Trophoblast cell (in vitro differentiated cells and primary cell): ENCODE data around the gene CCDC83.
A peak's percentile ranks its signal among the peaks of the same experiment; 100 is the strongest.

Experiments
- DNase-seq, 2 donors: peaks; one replicate each; pipeline ENCODE4 v3.0.0-alpha.2; 2016
- H2AFZ ChIP-seq: 2 replicates; pipeline ENCODE4 v1.6.1; 2013; ENCODE audit warnings: low read length, moderate library complexity, mild to moderate bottlenecking; ENCODE audit not compliant: insufficient read depth, poor library complexity
- H2AK5ac ChIP-seq: 2 replicates; pipeline ENCODE4 v1.6.1; 2013; ENCODE audit warnings: mild to moderate bottlenecking, low read length
- H2BK120ac ChIP-seq: 2 replicates; pipeline ENCODE4 v1.6.1; 2013; ENCODE audit warnings: low read length, mild to moderate bottlenecking, moderate library complexity; ENCODE audit not compliant: insufficient read depth, poor library complexity
- H2BK12ac ChIP-seq: 2 replicates; pipeline ENCODE4 v1.6.1; 2013; ENCODE audit warnings: mild to moderate bottlenecking, low read length, moderate library complexity
- H2BK5ac ChIP-seq: 2 replicates; pipeline ENCODE4 v1.6.1; 2013; ENCODE audit warnings: low read length, low read depth, moderate library complexity, mild to moderate bottlenecking; ENCODE audit not compliant: poor library complexity
- H3K14ac ChIP-seq: 2 replicates; pipeline ENCODE4 v1.6.1; 2013; ENCODE audit warnings: mild to moderate bottlenecking, low read length
- H3K18ac ChIP-seq: 2 replicates; pipeline ENCODE4 v1.6.1; 2013; ENCODE audit warnings: mild to moderate bottlenecking, low read length
- H3K23ac ChIP-seq: 2 replicates; pipeline ENCODE4 v1.6.1; 2013; ENCODE audit warnings: low read length
- H3K27ac ChIP-seq: 2 replicates; pipeline ENCODE4 v1.5.1; 2013; ENCODE audit warnings: low read depth, mild to moderate bottlenecking, inconsistent platforms, low read length, moderate library complexity
- H3K27me3 ChIP-seq: 2 replicates; pipeline ENCODE4 v1.6.1; 2013; ENCODE audit warnings: inconsistent platforms, mild to moderate bottlenecking, low read length, moderate library complexity; ENCODE audit not compliant: insufficient read depth
- H3K36me3 ChIP-seq, 2 experiments: 1 replicate in 1 of 2; 2 replicates in 1 of 2; pipeline ENCODE4 v1.6.1; 2013; ENCODE audit warnings: low read length in 2 of 2, mild to moderate bottlenecking in 2 of 2, moderate library complexity in 1 of 2; ENCODE audit not compliant: insufficient read depth in 2 of 2, control insufficient read depth in 1 of 2
- H3K4ac ChIP-seq: 2 replicates; pipeline ENCODE4 v1.6.1; 2013; ENCODE audit warnings: low read depth, mild to moderate bottlenecking, low read length, moderate library complexity
- H3K4me1 ChIP-seq, 2 experiments: 1 replicate in 1 of 2; 2 replicates in 1 of 2; pipeline ENCODE4 v1.6.1; 2013; ENCODE audit warnings: low read length in 2 of 2, mild to moderate bottlenecking in 2 of 2, moderate library complexity in 1 of 2; ENCODE audit not compliant: insufficient read depth in 2 of 2, control insufficient read depth in 1 of 2
- H3K4me2 ChIP-seq: 2 replicates; pipeline ENCODE4 v1.6.1; 2013; ENCODE audit warnings: inconsistent platforms, mild to moderate bottlenecking, low read length, moderate library complexity
- H3K4me3 ChIP-seq: 2 replicates; pipeline ENCODE4 v1.5.1; 2013; ENCODE audit warnings: mild to moderate bottlenecking, low read depth, low read length, inconsistent platforms
- H3K79me1 ChIP-seq: one replicate; pipeline ENCODE4 v1.6.1; 2013; ENCODE audit warnings: low read length
- H3K79me2 ChIP-seq: 2 replicates; pipeline ENCODE4 v1.6.1; 2013; ENCODE audit warnings: low read length, mild to moderate bottlenecking; ENCODE audit not compliant: control insufficient read depth, insufficient read depth, poor library complexity
- H3K9ac ChIP-seq: 2 replicates; pipeline ENCODE4 v1.6.1; 2013; ENCODE audit warnings: mild to moderate bottlenecking, low read length
- H3K9me3 ChIP-seq: 2 replicates; pipeline ENCODE4 v1.6.1; 2013; ENCODE audit warnings: low read depth, mild to moderate bottlenecking, control low read depth, inconsistent platforms, low read length; ENCODE audit not compliant: insufficient read depth
- H4K12ac ChIP-seq: 2 replicates; pipeline ENCODE4 v1.6.1; 2013; ENCODE audit warnings: low read depth, mild to moderate bottlenecking, low read length, moderate library complexity
- H4K8ac ChIP-seq: 2 replicates; pipeline ENCODE4 v1.6.1; 2013; ENCODE audit warnings: low read depth, mild to moderate bottlenecking, low read length, moderate library complexity
- H4K91ac ChIP-seq: one replicate; pipeline ENCODE4 v1.6.1; 2013; ENCODE audit warnings: low read depth, mild to moderate bottlenecking, low read length, moderate library complexity
- WGBS: extraction: QIAGEN DNeasy Blood & Tissue Kit; methylation state at CpG from one replicate; pipeline ENCODE4 v1.1.7; 2013; ENCODE audit warnings: missing lambda C conversion rate; ENCODE audit not compliant: insufficient read length, insufficient coverage; ENCODE audit errors: extremely low coverage; 5-methylcytosine and 5-hydroxymethylcytosine counted together

CCDC83 gene

DNA sequence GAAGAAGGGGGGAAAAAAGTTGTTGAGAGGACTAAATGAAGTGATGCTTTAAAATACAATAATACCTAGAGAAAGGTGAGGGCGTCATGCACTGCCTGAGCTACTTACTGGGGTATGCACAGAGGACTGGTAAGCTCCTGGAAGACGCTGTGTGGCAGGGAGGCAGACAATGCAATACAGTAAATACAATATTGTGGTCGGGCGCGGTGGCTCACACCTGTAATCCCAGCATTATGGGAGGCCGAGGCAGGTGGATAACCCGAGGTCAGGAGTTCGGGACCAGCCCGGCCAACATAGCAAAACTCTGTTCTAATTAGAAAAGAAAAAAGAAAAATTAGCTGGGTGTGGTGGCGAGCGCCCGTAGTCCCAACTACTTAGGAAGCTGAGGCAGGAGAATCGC is 43.6 kb upstream of the CCDC83 start:
- Histone ChIP-seq H4K12ac (no peak overlapping the region), H3K9ac (no peak overlapping the region), H3K4ac (no peak overlapping the region), H3K27me3 (no peaks in the 10 kb centered on the region), H2AK5ac (no peak overlapping the region), H3K79me1 (peaks cover 3% of the 10 kb centered on the region), H3K23ac (no peak overlapping the region), H2BK5ac (no peak overlapping the region), H4K8ac (no peak overlapping the region), H3K9me3 (no peaks in the 10 kb centered on the region), H4K91ac (no peak overlapping the region), H3K79me2 (no peaks in the 10 kb centered on the region), H3K18ac (no peak overlapping the region), H3K14ac (no peak overlapping the region), H2AFZ (no peak overlapping the region), H3K4me1 (peaks cover 9 to 14% of the 10 kb centered on the region in 2 experiments), H3K36me3 (no peaks in the 10 kb centered on the region), H3K27ac (no peak overlapping the region), H3K4me2 (peak overlapping the region; percentile 79), H2BK120ac (no peak overlapping the region), H2BK12ac (no peak overlapping the region), H3K4me3 (no peak overlapping the region)
- no CpG with 5 or more reads among the region's 13 CpGs for WGBS
- DNase-seq: no peak

DNA sequence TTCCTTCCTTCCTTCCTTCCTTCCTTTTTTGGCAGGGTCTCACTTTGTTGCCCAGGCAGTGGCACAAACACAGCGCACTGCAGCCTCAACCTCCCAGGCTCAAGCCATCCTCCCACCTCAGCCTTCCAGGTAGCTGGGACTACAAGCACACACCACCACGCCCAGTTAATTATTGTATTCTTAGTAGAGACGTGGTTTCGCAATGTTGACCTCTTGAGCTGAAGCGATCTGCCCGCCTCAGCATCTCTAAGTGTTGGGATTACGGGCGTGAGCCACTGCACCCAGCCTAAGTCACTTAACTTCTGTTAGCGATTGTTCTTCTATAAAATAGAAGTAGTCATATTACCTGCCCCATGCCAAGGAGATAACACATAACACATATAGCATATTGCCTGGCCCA is 41.5 kb upstream of the CCDC83 start:
- H2AFZ ChIP-seq: no peak overlapping the region
- no peak overlapping the region for H3K4me3 ChIP-seq
- H3K23ac ChIP-seq: no peak overlapping the region
- H3K4ac ChIP-seq: no peak overlapping the region
- no peaks in the 10 kb centered on the region for H3K36me3 ChIP-seq
- no peak overlapping the region for H2BK12ac ChIP-seq
- H3K4me1 ChIP-seq: peaks cover 9 to 14% of the 10 kb centered on the region in 2 experiments
- no peaks in the 10 kb centered on the region for H3K9me3 ChIP-seq
- no peaks in the 10 kb centered on the region for H3K79me2 ChIP-seq
- no peak overlapping the region for H3K9ac ChIP-seq
- no peak overlapping the region for H3K14ac ChIP-seq
- H2BK5ac ChIP-seq: no peak overlapping the region
- no peak overlapping the region for H4K8ac ChIP-seq
- no CpG with 5 or more reads among the region's 9 CpGs for WGBS
- H3K4me2 ChIP-seq: no peak overlapping the region
- no peak overlapping the region for H3K27ac ChIP-seq
- peaks cover 3% of the 10 kb centered on the region for H3K79me1 ChIP-seq
- no peak overlapping the region for H4K12ac ChIP-seq
- no peak overlapping the region for H3K18ac ChIP-seq
- no peak overlapping the region for H2AK5ac ChIP-seq
- H4K91ac ChIP-seq: no peak overlapping the region
- H2BK120ac ChIP-seq: no peak overlapping the region
- H3K27me3 ChIP-seq: no peaks in the 10 kb centered on the region
- DNase-seq: peak in 1 of 2 donors; percentile 25

DNA sequence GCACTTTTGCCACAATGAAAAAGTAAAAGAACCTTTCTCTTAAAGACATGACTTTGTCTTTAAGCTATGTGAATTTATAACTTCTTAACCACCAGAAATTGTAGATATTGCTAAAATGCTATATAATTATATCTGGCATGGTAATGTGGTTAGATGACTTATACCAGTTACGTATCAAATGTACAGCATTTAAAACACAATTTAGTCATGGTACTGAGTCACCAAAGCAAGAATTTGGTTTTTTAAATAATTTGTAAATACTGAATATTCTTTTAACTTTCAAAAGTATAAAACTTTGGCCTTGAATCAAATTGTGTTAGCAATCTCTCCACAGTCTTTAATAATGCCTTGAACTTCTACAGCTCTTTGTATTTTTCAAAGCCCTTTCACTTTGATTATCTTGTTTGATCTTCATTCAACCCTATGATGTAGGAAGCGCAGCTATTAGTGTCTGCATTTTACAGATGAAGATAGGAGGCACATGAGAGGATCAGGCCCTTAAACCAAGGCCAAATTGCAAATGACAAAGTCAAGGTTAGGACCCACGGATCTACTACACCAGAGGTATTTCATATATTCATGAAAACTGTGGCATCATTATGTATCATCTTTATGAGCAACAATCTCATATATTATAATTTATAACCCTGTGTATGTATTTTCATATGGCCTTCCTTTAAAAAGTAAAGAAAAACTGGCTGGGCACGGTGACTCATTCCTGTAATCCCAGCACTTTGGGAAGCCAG is 39.8 kb upstream of the CCDC83 start:
- Histone ChIP-seq H3K14ac (no peak overlapping the region), H4K8ac (no peak overlapping the region), H2BK120ac (no peak overlapping the region), H3K4me2 (no peak overlapping the region), H4K91ac (no peak overlapping the region), H4K12ac (no peak overlapping the region), H3K79me2 (no peaks in the 10 kb centered on the region), H3K27me3 (no peaks in the 10 kb centered on the region), H3K23ac (no peak overlapping the region), H3K4me3 (no peak overlapping the region), H2AK5ac (no peak overlapping the region), H3K9me3 (no peaks in the 10 kb centered on the region), H2BK5ac (no peak overlapping the region), H3K36me3 (no peaks in the 10 kb centered on the region), H3K4me1 (peaks cover 2 to 7% of the 10 kb centered on the region in 2 experiments), H3K27ac (no peak overlapping the region), H3K9ac (no peak overlapping the region), H2AFZ (no peak overlapping the region), H3K18ac (no peak overlapping the region), H3K4ac (no peak overlapping the region), H2BK12ac (no peak overlapping the region), H3K79me1 (peaks cover 3% of the 10 kb centered on the region)
- no CpG with 5 or more reads among the region's 4 CpGs for WGBS
- no peak for DNase-seq

DNA sequence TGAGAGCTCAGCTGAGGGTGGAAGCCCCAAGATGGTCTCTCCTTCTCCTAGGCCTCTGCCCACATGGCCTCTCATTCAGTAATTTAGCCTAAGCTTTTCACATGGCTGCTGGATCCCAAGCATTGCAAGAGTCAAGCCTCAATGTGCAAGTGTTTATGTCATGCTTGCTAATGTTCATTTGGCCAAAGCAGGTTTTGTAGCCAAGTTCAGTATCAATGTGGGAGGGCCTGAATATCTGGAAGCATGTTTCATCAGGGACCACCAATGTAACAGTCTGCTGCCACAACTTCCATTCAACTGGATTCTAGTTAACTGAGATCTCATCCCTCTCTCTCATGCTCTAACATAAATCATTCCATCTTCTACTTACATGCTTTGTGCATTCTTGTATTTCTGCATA is 35.7 kb upstream of the CCDC83 start:
- Histone ChIP-seq H2AFZ (no peak overlapping the region), H2AK5ac (no peak overlapping the region)

More for the DNA sequence above, 35.7 kb upstream of the CCDC83 start:
- Histone ChIP-seq H4K8ac (no peak overlapping the region), H3K4ac (no peak overlapping the region), H3K36me3 (no peaks in the 10 kb centered on the region), H2BK120ac (no peak overlapping the region), H3K9me3 (no peaks in the 10 kb centered on the region), H2BK5ac (no peak overlapping the region), H3K23ac (no peak overlapping the region), H3K27me3 (no peaks in the 10 kb centered on the region), H3K79me2 (no peaks in the 10 kb centered on the region), H3K4me2 (no peak overlapping the region), H4K12ac (no peak overlapping the region), H3K27ac (no peak overlapping the region), H4K91ac (no peak overlapping the region), H3K4me1 (no peaks in the 10 kb centered on the region), H2BK12ac (no peak overlapping the region), H3K9ac (no peak overlapping the region), H3K18ac (no peak overlapping the region), H3K79me1 (no peaks in the 10 kb centered on the region), H3K14ac (no peak overlapping the region), H3K4me3 (no peak overlapping the region)
- DNase-seq: no peak
